CD4-positive, alpha-beta T cell (primary cell): ENCODE data around the gene HS6ST3. TPM values are rescaled to one million over a fixed set of nuclear protein-coding genes. Genes with fewer than 3 reads are reported as not detected.

Experiments used
- ATAC-seq: fragments of 200-7000 bp; cut with Tn5 transposase; one replicate; pipeline ENCODE4 v1.10.0; 2022; ENCODE audit warnings: mild to moderate bottlenecking; ENCODE audit not compliant: poor library complexity
- CTCF ChIA-PET: fragments of 350-600 bp; sonication (Branson Sonifier 250); formaldehyde crosslinking; loops from one replicate; lab custom pipeline; 2021; ENCODE audit warnings: antibody characterized with exemption, inconsistent platforms; lab: Charles Lee
- POLR2A ChIA-PET: fragments of 350-600 bp; sonication (Branson Sonifier 250); formaldehyde crosslinking; loops from one replicate; lab custom pipeline; 2021; ENCODE audit warnings: antibody characterized with exemption, inconsistent platforms; lab: Charles Lee
- DNase-seq, 14 experiments: peaks; one replicate each; pipeline ENCODE4 v3.0.0-alpha.2; 2013 to 2020; ENCODE audit warnings: mixed read lengths in 2 of 14
- H3K27ac ChIP-seq, 2 donors: one replicate each; pipeline versions ENCODE4 v1.5.1 to v1.7.0; 2013; ENCODE audit warnings: low read length in 2 of 2, low read depth in 1 of 2, mild to moderate bottlenecking in 1 of 2
- H3K27me3 ChIP-seq, 2 experiments: 1 replicate in 1 of 2; 2 replicates in 1 of 2; pipeline versions ENCODE4 v1.6.1 to v1.7.0; 2013; ENCODE audit warnings: low read length in 2 of 2, control low read depth in 1 of 2, mild to moderate bottlenecking in 1 of 2, moderate library complexity in 1 of 2; ENCODE audit not compliant: insufficient read depth in 2 of 2, control insufficient read depth in 1 of 2
- H3K36me3 ChIP-seq: one replicate; pipeline ENCODE4 v1.6.1; 2013; ENCODE audit warnings: low read length, control low read depth; ENCODE audit not compliant: insufficient read depth
- H3K4me1 ChIP-seq: one replicate; pipeline ENCODE4 v1.6.1; 2013; ENCODE audit warnings: low read length, control low read depth; ENCODE audit not compliant: insufficient read depth
- H3K4me3 ChIP-seq: one replicate; pipeline ENCODE4 v1.5.1; 2013; ENCODE audit warnings: mild to moderate bottlenecking, low read length, moderate library complexity
- H3K9me3 ChIP-seq, 2 experiments: 1 replicate in 1 of 2; 2 replicates in 1 of 2; pipeline versions ENCODE4 v1.6.1 to v1.7.0; 2013; ENCODE audit warnings: low read length in 2 of 2, mild to moderate bottlenecking in 2 of 2, control low read depth in 1 of 2, moderate library complexity in 1 of 2; ENCODE audit not compliant: control insufficient read depth in 1 of 2, insufficient read depth in 1 of 2
- H3K27ac Mint-ChIP-seq: one replicate; pipeline ENCODE4 v1.8.0; 2020; ENCODE audit warnings: mixed read lengths
- H3K27me3 Mint-ChIP-seq: one replicate; pipeline ENCODE4 v1.8.0; 2021; ENCODE audit warnings: mixed read lengths
- H3K36me3 Mint-ChIP-seq: one replicate; pipeline ENCODE4 v1.8.0; 2021; ENCODE audit warnings: low read depth, mixed read lengths
- H3K4me1 Mint-ChIP-seq: one replicate; pipeline ENCODE4 v1.8.0; 2021; ENCODE audit warnings: low read depth, mixed read lengths
- H3K4me3 Mint-ChIP-seq: one replicate; pipeline ENCODE4 v1.8.0; 2020; ENCODE audit warnings: mild to moderate bottlenecking, mixed read lengths
- H3K9me3 Mint-ChIP-seq: one replicate; pipeline ENCODE4 v1.8.0; 2020; ENCODE audit warnings: mixed read lengths
- CTCF ChIP-seq: fragments of 200-600 bp; IDR thresholded peaks from one replicate; pipeline ENCODE4 v1.8.0; 2022; ENCODE audit warnings: antibody characterized with exemption, mild to moderate bottlenecking
- intact Hi-C, 2 experiments: fragments of 100-400 bp; cut with DNase I in 1 of 2; cut with micrococcal nuclease in 1 of 2; formaldehyde crosslinking; loops; one replicate each; pipeline versions ENCODE4 v1.15.1 to v1.9.0; 2023 to 2025; cut with DNase I, micrococcal nuclease
- total RNA-seq, 174 experiments: library from RNA in 2 of 174; stranded (reverse) in 2 of 174; gene quantifications; one replicate each; pipeline ENCODE4 v1.2.3 and lab custom pipeline; 2021 to 2026

The HS6ST3 gene
- total RNA-seq, 2 experiments from 2014 or later, result not detected

- Mint-ChIP-seq H3K27me3 (no peaks in the 10 kb centered on the region), H3K9me3 (peaks cover 4% of the 10 kb centered on the region), H3K36me3 (no peaks in the 10 kb centered on the region), H3K27ac (no peak overlapping the region), H3K4me1 (no peaks in the 10 kb centered on the region), H3K4me3 (no peak overlapping the region)
- H3K27ac ChIP-seq, result no peak overlapping the region
- no peaks in the 10 kb centered on the region for H3K27me3 ChIP-seq
- ChIA-PET POLR2A (no interaction called here), CTCF (no interaction called here)
- no peak overlapping the region for H3K4me3 ChIP-seq
- ATAC-seq, result no peak
- no peak for DNase-seq
- TF ChIP-seq CTCF, result no peak
- intact Hi-C loops, result no loop called here
- no peaks in the 10 kb centered on the region for H3K36me3 ChIP-seq
- H3K4me1 ChIP-seq, result no peaks in the 10 kb centered on the region
- H3K9me3 ChIP-seq, result peaks cover 0 to 3% of the 10 kb centered on the region in 2 experiments
Observed at GRCh38 chr13:96678801-96679200, 588.9 kb downstream of the HS6ST3 start.

DNA sequence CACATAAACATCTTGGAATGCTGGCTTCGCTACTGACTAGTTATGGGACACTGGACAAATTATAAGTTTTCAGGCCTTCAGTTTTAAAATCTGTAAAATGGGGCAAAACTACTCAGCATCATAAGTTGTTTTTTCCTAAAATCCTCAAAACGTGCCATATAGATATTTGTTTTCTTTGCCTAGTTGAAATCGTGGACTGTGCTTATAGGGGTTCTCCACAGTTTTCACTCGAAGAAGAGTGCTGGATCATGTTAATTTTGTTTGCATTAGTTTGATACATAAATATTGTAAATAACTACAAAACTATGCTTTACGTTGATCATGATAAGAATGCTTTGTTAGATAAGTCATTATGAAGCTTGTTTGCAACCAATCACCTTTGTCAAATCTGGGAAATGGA is 591.0 kb downstream of the HS6ST3 start:
- ChIA-PET POLR2A (no interaction called here), CTCF (no interaction called here)
- no peak for DNase-seq
- H3K27me3 Mint-ChIP-seq, result no peaks in the 10 kb centered on the region
- Histone ChIP-seq H3K4me3 (no peak overlapping the region), H3K36me3 (no peaks in the 10 kb centered on the region), H3K27ac (no peak overlapping the region), H3K9me3 (peaks cover 0 to 3% of the 10 kb centered on the region in 2 experiments), H3K4me1 (no peaks in the 10 kb centered on the region), H3K27me3 (no peaks in the 10 kb centered on the region)
- intact Hi-C loops, result no loop called here
- H3K36me3 Mint-ChIP-seq, result no peaks in the 10 kb centered on the region
- no peak overlapping the region for H3K4me3 Mint-ChIP-seq
- H3K4me1 Mint-ChIP-seq, result no peaks in the 10 kb centered on the region
- no peak overlapping the region for H3K27ac Mint-ChIP-seq
- peaks cover 4% of the 10 kb centered on the region for H3K9me3 Mint-ChIP-seq
- no peak for TF ChIP-seq CTCF
- no peak for ATAC-seq

GRCh38 chr13:96681766-96682165 is 591.9 kb downstream of the HS6ST3 start:
- Mint-ChIP-seq H3K27me3 (no peaks in the 10 kb centered on the region), H3K36me3 (no peaks in the 10 kb centered on the region), H3K27ac (no peak overlapping the region), H3K4me3 (no peak overlapping the region), H3K4me1 (no peaks in the 10 kb centered on the region), H3K9me3 (peaks cover 4% of the 10 kb centered on the region)
- no peak for TF ChIP-seq CTCF
- Histone ChIP-seq H3K27me3 (no peaks in the 10 kb centered on the region), H3K4me1 (no peaks in the 10 kb centered on the region), H3K36me3 (no peaks in the 10 kb centered on the region), H3K27ac (no peak overlapping the region), H3K4me3 (no peak overlapping the region), H3K9me3 (peaks cover 0 to 3% of the 10 kb centered on the region in 2 experiments)
- ChIA-PET CTCF (no interaction called here), POLR2A (no interaction called here)
- ATAC-seq, result no peak
- DNase-seq, result no peak
- intact Hi-C loops, result no loop called here
